Stimulated activated CD8-positive, alpha-beta memory T cell treated with anti-CD3 and anti-CD28 coated beads, Interleukin-15, amount 100 ng/mL, for 4 hours (primary cell): ENCODE data around the gene SLC4A8.

Source experiments
- DNase-seq, 2 donors: peaks; one replicate each; pipeline ENCODE4 v3.0.0-alpha.2; 2020; ENCODE audit warnings: low read depth in 2 of 2

SLC4A8 gene

DNA sequence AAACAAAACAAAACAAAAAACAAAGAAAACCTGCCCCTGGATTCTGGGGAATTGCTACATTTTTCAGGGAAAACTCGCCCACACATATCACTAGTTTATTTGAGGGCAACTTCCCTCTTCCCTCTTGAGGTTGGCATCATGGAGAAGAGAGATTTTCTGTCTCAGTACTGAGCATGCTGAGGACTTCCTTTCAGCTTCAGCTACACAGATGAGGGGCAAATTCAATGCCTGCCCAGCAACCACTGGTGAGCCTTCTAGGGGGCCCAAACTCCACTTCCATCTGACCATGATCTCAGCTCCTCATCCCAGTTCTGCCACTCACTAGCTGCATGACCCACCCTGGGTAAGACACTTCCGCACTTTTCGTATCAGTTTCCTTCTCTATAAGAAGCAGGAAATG, 103.3 kb downstream of the SLC4A8 start:
- DNase-seq = no peak

DNA sequence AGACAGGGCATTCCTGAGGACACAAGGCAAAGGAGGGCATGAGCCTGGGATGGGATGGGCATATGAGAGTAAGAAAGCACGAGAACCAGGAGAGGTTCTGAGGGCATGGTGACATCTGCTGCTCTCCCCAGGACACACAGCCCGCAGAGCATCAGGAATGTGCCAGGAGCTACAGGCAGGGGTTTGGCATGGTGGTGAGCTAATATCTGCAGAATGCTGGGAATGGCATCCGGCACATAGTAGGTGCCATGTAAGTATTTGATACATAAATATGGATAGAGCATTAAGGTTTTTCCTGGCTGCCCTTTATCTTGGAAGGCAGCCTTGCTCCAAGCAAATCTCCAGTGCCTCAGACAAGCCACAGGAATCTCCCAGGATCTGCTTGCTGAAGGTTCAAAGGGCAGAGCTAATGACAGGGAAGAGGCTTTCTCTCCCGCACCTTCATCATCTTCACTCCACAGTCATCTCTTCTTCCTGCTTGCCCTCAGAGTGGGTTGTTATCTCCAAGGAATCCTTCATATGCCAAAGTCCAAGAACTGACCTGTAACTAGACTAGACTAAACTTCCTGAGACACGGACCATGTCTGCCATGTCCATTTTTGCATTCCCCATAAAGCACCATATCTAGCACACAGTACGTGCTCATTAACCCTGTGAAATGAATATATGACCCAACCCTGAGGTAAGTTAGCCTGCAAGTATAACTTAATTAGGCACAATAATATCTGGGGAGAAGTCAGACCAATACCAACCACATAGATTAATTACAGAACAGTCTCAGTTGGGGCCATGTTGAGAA, 104.4 kb downstream of the SLC4A8 start:
- DNase-seq = no peak

DNA sequence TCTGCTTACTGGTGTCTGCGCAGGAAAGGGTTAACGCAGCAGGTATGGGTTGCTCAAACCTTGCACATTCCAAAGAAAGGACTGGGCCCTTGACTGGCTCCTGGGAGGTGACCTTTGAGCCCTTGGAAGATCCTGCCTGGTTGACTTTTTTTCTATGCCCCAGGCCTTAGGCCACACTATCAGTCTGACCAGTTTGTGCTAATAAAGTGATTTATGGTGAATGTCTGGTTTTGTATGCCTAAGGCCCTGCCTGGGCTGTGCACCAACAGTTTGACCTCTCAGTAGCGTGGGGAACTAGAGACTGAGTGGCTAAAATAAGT, 105.0 kb downstream of the SLC4A8 start:
- DNase-seq = no peak

DNA sequence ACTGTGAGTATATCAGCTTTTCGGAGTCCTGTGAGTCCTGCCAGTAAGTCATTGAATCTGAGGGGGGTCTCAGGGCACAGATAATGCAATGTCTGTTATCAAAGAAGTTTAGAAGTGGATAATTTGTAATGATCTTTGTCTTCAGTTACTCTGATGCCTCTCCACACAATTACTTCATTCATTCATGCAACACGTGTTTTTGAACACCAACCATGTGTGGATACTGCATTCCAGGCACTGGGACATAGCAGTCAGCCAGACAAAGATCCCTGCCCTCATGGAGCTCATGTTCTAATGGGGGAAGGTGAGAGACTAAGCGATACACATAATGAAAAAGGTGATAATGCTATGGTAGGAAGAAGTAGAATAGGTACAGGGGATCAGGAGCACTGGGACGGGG, 105.6 kb downstream of the SLC4A8 start:
- DNase-seq = no peak

DNA sequence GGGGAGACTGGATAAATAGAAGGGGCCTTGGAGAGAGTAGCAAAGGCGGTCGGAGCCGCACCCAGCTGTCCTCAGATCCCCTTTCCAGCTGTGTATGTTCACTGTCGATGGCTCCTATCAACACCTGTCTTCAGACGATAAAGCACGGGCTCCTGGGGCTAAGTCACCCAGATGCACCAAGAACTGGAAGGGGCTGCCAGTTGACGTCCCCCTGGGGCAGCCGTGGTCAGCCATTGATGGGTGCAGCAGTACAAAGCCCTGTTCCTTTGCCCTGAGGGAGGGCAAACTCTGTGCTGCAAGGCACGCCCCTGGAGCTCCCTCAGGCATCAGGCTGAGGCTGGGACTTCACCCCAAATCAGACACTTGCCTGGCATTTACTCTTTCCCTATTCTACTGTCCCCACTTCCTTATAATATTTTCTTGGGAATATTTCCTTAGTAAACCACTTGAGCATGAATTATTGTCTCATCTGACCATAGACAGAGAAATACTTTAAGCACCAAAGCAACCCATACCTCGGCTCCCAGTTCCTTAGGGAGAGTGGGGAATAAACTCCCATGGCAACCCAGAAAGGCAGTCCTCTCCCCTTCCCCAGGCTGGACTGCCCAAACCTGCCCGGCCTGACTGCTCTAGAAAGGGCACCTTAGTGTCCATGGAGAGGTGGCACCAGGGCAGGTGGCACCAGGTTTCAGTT, 106.8 kb downstream of the SLC4A8 start:
- DNase-seq = no peak

DNA sequence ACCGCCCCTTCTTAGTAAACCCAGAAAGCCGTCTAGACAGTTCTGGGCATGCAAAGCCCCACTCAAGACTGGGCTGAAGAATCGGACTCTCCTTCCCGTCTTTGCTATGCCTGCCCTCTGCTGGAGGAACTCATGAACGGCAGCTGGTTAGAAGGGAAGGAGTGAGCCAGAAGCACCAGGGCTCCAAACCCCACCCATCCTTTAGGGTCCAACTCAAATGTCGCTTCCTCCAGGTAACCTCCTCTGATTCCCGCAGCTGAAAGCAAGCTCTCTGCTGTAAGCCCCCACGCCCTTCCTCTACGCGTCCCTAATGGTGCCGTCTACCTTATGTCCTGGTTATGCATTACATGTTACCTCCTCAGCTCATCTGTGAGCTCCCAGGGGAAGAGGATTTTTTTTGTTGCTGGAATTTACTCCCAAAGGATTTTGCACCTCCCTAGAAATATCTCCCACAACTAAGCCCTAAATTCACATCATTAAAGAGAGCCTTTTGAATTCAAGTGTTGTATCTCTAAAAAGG, 107.4 kb downstream of the SLC4A8 start:
- peak; percentile 35 to 61 for DNase-seq

DNA sequence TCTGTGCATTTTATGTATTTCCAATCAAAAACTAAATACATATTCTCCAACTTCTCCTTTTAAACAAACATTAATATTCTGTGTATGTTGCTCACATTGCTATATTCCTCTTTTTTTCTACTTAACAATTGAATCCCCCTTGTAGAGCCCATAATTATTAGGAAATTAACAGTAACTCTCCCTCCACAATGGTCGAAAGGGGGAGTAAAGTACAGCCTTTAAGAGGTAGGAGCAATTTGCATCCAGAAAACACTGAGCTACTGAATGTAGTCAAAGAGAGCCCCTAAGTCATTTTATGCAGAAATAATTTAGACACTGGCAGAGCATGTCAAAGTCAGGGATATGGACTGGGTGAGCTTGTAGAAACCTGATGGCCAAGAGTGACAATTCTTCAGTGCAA, 109.2 kb downstream of the SLC4A8 start:
- no peak for DNase-seq

DNA sequence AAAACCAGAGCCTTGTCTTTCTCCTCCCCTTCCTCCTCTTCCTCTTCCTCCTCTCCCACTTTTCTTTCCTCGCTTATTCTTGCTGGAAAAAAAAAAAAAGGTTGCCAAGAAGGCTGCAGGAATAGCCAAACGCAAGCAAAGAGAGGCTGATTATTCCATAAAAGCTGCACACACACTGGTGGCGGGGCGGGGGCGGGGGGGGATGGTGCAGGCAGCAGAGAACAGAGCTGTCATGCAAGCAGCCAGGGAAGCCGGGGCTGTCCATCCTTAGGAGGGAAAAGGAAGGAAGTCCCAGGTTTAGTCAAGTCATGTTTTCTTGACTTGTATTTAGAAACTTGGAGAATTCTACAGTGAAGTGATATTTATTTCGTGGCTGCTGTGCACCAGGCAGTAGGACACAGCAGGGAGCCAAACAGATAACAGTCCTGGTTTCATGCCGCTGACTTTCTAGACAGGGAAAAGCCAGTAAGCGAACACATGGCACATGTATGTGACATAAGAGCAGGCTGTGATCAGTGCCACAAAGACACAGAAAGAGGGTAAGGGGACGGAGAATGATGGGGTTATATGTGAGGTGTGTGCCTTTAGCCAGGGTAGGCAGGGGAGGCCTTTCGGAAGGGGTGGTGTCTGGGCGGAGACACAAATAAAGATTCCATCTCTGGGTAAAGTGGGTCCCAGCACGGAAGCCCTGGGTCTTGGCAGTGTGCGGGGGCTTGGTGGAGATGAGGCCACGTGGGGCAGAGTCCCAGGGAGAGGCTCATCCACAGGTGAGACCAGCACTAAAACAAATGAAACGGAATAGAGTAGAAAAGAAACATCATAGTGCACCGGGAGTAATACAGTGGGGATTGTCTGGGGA, 109.8 kb downstream of the SLC4A8 start:
- no peak for DNase-seq

DNA sequence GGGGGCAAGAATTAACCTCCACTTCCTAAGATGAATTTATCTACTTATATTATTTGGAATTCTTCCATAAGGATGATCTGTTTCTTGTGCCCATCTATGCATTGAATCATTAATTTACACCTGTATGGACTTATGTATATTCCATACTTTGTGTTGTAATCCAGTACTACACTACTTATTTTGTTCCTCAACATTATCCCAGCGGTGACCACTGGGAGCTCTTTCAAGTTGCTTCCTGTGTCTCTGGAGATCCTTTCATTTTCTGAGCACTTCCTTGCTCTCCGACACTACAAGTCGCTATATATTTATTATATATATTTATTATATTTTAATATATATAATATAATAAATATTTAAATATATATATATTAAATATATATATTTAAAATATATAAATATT, 111.5 kb downstream of the SLC4A8 start:
- DNase-seq = no peak

DNA sequence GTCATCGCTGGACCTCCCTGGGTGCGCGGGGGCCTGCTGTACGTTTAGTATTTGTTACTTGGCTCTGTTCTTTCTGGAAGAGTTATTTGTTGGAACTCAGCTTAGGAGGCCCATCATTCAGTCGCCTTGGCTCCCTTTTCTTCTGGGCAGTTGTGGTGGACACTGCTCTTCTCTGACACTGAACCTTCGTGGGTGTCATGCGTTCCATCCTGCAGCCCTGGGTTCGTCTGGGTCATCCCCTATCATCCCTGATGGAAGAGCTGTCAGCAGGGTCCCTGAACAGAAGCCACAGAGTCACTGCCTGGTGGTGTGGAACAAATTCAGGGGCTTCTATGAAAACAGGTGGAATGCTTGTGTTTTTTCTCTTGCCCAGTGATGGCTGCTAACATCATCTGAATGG, 113.5 kb downstream of the SLC4A8 start:
- DNase-seq = no peak

DNA sequence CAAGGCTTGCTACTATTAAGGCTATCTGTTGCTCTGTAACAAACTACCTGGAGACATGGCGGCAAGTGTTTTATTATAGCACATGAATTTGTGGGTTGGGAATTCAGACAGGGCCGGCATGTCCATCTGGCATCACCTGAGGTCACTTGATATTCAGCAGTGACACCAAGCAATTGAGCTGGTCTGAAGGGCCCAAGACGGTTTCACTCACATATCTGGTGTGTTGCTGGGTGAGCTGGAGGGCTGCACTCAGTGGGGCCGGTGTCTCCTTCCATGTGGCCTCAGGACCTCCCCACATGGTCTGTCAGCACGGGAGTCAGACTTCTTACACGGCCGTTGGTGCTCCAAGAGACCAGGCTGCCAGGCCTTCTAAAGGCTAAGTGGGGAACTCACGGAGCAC, 114.0 kb downstream of the SLC4A8 start:
- DNase-seq = no peak

DNA sequence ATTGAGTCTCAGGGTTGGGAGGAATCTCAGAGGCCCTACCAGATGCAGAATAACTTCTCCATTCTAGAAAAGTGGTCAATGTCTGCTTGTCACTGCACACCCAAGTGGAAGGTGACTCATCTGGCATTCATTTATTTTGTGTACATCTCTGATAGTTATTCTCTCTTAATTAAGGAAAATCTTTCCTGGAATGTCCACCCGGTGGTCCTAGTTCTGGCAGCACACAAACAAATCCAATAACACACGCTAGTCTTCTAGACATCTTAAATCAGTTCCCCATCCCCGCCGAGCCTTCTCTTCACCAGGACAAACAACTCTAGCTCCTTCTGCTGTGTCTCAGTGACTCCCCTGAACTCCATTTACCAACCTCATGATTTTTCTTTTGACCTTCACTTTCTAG, 116.4 kb downstream of the SLC4A8 start:
- no peak for DNase-seq

DNA sequence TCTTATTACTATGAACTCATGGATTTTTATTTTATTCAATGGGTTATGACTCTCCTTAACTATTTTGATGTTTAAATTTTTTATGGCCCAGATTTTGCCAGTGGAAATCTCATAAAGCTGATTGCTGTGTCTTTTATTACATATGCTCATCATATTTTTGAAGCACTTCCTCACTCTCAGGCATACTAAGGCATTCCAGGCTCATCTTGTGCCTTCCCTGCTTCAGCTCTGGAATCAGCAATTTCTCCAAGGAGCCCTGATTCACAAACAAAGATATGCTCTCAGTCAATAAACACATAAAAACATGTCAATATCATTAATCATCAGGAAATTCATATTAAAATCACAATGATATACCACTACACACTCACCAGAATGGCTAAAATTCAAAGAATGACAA, 121.5 kb downstream of the SLC4A8 start:
- no peak for DNase-seq

DNA sequence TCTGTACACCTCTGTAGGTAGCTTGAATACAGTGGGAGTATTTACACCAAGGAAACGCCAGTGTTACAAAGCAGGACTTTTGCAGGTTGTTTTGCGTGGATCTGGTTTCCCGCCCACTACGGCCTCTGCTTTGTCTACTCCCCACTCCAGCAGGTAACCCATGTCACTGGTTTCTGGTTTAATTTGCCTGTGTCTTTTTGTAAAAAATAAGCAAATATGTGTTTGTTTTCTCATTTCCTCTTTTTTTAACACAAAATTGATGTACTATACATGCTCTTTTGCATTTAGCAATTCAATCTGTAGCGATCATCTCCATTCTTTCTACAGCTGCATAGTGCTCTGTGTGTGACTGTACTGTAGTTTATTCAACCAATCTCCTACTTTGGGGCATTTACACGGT, 123.0 kb downstream of the SLC4A8 start:
- no peak for DNase-seq

DNA sequence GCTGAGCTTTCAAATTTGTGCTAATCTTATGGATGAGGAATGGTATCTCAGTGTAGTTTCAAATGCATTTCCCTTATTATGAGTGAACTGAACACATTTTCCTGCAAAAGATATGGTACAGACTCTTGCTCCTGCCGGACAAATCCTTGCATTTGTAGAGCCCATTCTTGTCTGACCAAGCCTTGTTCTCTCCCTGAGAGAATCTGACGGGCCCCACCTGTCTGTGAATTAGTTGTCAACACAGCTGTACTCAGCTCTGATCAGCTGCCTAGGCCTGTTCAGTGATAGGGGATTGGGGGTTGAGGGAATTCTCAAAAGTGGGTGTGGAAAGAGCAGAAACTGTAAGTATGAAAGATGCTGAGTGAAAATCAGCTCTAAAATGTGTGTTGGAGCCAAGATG, 123.6 kb downstream of the SLC4A8 start:
- DNase-seq = no peak

DNA sequence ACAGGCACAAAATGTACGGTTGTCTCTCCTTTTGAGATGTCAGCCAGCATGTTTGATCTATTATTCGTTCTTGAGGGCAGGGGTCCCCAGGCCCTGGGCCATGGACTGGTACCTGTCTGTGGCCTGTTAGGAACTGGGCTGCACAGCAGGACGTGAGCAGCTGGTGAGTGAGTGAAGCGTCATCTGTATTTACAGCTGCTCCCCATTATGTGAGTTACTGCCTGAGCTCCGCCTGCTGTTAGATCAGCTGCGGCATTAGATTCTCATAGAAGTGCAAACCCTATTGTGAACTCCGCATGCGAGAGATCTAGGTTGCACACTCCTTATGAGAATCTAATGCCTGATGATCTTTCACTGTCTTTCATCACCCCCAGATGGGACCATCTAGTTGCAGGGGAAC, 125.0 kb downstream of the SLC4A8 start:
- DNase-seq = no peak
